ENCODE measurements around the gene ZNF76. TPM values are rescaled to one million over a fixed set of nuclear protein-coding genes. Genes with fewer than 3 reads are reported as not detected.

Gene ZNF76
- total and polyA plus RNA-seq, 10 of the 15 experiments (the other 5 are each of a cell fraction or from before 2014, with no cell fraction given), result 2.8 to 41.0 (median 24.8) TPM

DNA sequence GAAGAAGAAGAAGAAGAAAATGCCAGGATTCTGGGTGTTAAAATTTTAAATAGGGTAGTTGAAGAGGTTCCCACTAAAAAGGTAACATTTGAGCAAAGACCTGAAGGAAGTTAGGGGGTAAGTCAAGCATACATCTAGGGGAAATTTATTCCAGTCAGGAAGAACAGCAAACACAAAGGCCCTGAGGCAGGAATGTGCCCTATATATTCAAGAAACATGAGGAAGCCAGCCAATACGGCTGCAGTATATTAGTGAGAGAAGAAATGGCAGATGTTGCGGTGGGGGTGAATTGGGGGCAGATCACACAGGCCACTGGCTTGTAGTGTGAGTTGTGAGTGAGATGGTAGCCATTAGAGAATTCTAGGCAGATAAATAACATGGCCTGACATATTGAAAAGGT, 6.0 kb downstream of the ZNF76 start:
- SMC1A ChIA-PET (ENCODE audit: uncharacterized antibody, unreplicated experiment), result interaction anchor here (0.5 to 1.3 kb wide), 3 partner anchors 10 to 78 kb away, joined by 3 to 4 read pairs (median 3); no protein-coding TSS in a partner anchor
- Histone ChIP-seq H3K4me1 (ENCODE audit: control insufficient read depth, insufficient read depth, low read length) (peaks cover 9% of the 10 kb centered on the region), H3K4me3 (no peak overlapping the region), H3K36me3 (ENCODE audit: control insufficient read depth in 2 of 2, insufficient read depth in 2 of 2, low read length in 1 of 2) (no peaks in the 10 kb centered on the region), H3K27ac (ENCODE audit: control insufficient read depth, insufficient read depth) (no peak overlapping the region), H3K79me2 (ENCODE audit: control insufficient read depth, insufficient read depth, low read length) (peaks cover 4% of the 10 kb centered on the region), H2AFZ (ENCODE audit: control insufficient read depth, low read depth, low read length) (no peak overlapping the region), H3K9ac (ENCODE audit: control insufficient read depth, insufficient read depth, low read length) (no peak overlapping the region), H3K4me2 (ENCODE audit: control insufficient read depth, insufficient read depth) (no peak overlapping the region), H3K27me3 (replicated peaks in 1 of 2; ENCODE audit: control insufficient read depth in 2 of 2, insufficient read depth in 2 of 2, low read length in 1 of 2) (no peaks in the 10 kb centered on the region), H4K20me1 (ENCODE audit: control insufficient read depth, insufficient read depth) (no peaks in the 10 kb centered on the region), H3K9me3 (replicated peaks; ENCODE audit: control insufficient read depth, insufficient read depth, low read length) (no peaks in the 10 kb centered on the region)
- 100% methylated on average over 2 of the region's 2 CpGs for WGBS (ENCODE audit: insufficient coverage, insufficient replicate concordance, low lambda C conversion rate, missing lambda C conversion rate)
- in situ Hi-C loops (cut with MboI), result no loop called here
- POLR2A ChIA-PET, result no interaction called here
- intact Hi-C loops (cut with micrococcal nuclease; ENCODE audit: unreplicated experiment), result no loop called here
- CTCF ChIA-PET, result interaction anchor here (0.6 to 2.5 kb wide), 4 partner anchors 12 to 187 kb away, joined by 3 to 23 read pairs (median 10); partner anchors contain the start of genes DEF6 and FANCE
- FAIRE-seq (no peak), DNase-seq (ENCODE audit: low read depth, low spot score) (no peak), ATAC-seq (no peak)
- RAD21 ChIA-PET (ENCODE audit: unreplicated experiment), result interaction anchor here (1.2 kb wide), 1 partner anchor 28 kb away, joined by 3 read pairs; no protein-coding TSS in a partner anchor
- TF ChIP-seq ZSCAN29 (IDR thresholded peaks at IDR 0.05) (no peak), RUNX3 (IDR thresholded peaks at IDR 0.05; ENCODE audit: low read length) (no peak), MEF2A (IDR thresholded peaks at IDR 0.05; ENCODE audit: insufficient read depth, low read depth, low read length) (no peak), EED (IDR thresholded peaks at IDR 0.05; ENCODE audit: low read depth) (no peak), ZNF24 (IDR thresholded peaks at IDR 0.05) (no peak), POLR2A (IDR thresholded peaks at IDR 0.05; ENCODE audit: low read depth, low read length) (no peak), NR2F1 (conservative IDR thresholded peaks at IDR 0.05) (no peak), TCF12 (IDR thresholded peaks at IDR 0.05; ENCODE audit: low read depth, low read length) (no peak), CREB1 (IDR thresholded peaks at IDR 0.05; ENCODE audit: low read depth) (no peak), BCL11A (IDR thresholded peaks at IDR 0.05; ENCODE audit: low read depth, low read length) (no peak)
- TF ChIP-seq, protein P1, sequence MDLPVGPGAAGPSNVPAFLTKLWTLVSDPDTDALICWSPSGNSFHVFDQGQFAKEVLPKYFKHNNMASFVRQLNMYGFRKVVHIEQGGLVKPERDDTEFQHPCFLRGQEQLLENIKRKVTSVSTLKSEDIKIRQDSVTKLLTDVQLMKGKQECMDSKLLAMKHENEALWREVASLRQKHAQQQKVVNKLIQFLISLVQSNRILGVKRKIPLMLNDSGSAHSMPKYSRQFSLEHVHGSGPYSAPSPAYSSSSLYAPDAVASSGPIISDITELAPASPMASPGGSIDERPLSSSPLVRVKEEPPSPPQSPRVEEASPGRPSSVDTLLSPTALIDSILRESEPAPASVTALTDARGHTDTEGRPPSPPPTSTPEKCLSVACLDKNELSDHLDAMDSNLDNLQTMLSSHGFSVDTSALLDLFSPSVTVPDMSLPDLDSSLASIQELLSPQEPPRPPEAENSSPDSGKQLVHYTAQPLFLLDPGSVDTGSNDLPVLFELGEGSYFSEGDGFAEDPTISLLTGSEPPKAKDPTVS (IDR thresholded peaks at IDR 0.05; ENCODE audit: low read depth, low read length), result no peak
- TF ChIP-seq, protein P2, sequence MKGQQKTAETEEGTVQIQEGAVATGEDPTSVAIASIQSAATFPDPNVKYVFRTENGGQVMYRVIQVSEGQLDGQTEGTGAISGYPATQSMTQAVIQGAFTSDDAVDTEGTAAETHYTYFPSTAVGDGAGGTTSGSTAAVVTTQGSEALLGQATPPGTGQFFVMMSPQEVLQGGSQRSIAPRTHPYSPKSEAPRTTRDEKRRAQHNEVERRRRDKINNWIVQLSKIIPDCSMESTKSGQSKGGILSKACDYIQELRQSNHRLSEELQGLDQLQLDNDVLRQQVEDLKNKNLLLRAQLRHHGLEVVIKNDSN (IDR thresholded peaks at IDR 0.05; ENCODE audit: borderline replicate concordance, extremely low read length, insufficient read depth, low read depth, low read length), result no peak
- no TSS peak for BruUV-seq (replicated peaks)

Data from GM12878 (cell line).